Retinal pigment epithelial cell (primary cell): Measurements from ENCODE around the gene OST4.
A peak's percentile ranks its signal among the peaks of the same experiment; 100 is the strongest.

Source experiments
- DNase-seq: peaks from one replicate; pipeline ENCODE4 v3.0.0-alpha.2; 2010; ENCODE audit warnings: low read depth
- H3K4me3 ChIP-seq: 2 replicates; pipeline ENCODE4 v1.5.1; 2011; ENCODE audit warnings: mild to moderate bottlenecking, low read length, control low read depth, moderate library complexity
- CTCF ChIP-seq: conservative IDR thresholded peaks from 2 replicates; pipeline ENCODE4 v1.5.1; 2011; ENCODE audit warnings: low read depth, low read length, control low read depth, inconsistent platforms

OST4 gene

DNA sequence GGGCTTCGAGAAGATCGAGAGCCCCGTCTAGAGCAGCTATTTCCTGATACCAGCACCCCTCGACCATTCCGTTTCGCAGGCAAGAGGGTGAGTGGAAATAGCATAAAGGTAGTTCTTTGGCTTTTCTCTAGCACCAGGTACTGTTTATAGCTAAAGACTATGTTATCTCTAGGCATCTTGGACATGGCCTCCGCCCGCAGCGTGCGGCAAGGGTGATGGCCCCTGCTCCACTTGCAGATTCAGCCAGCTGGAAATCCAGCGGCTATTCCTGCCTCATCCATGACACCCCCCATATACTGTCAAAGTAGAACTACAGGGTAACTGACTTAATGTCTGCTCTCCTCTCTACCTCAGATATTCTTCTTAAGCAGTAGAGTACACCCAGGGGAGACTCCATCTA lies 16.7 kb downstream of the OST4 start:
- TF ChIP-seq CTCF, result no peak
- no peak overlapping the region for H3K4me3 ChIP-seq
- DNase-seq, result no peak

- TF ChIP-seq CTCF, result no peak
- DNase-seq, result no peak
- no peak overlapping the region for H3K4me3 ChIP-seq
Observed at GRCh38 chr2:27053776-27054175, 17.7 kb downstream of the OST4 start.

DNA sequence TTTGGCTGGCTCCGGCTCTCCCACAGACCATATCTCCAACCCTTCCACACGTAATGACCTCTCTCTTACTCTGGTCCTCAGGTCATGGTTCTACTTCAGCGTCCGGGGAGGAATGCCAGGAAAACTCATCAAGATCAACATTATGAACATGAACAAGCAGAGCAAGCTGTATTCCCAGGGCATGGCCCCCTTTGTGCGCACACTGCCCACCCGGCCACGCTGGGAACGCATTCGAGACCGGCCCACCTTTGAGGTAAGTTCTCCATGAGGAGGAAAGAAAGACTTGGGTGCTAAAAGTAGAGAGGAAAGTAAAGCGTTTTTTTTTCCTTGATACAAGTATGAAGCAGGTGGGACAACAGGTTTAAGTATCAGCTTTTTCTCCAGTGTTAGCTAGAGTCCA lies 18.1 kb downstream of the OST4 start:
- DNase-seq, result no peak
- TF ChIP-seq CTCF, result no peak
- H3K4me3 ChIP-seq, result no peak overlapping the region

- peak overlapping the region; percentile 88 for H3K4me3 ChIP-seq
- no peak for DNase-seq
- no peak for TF ChIP-seq CTCF
Observed at GRCh38 chr2:27051902-27052645, 19.4 kb downstream of the OST4 start.

DNA sequence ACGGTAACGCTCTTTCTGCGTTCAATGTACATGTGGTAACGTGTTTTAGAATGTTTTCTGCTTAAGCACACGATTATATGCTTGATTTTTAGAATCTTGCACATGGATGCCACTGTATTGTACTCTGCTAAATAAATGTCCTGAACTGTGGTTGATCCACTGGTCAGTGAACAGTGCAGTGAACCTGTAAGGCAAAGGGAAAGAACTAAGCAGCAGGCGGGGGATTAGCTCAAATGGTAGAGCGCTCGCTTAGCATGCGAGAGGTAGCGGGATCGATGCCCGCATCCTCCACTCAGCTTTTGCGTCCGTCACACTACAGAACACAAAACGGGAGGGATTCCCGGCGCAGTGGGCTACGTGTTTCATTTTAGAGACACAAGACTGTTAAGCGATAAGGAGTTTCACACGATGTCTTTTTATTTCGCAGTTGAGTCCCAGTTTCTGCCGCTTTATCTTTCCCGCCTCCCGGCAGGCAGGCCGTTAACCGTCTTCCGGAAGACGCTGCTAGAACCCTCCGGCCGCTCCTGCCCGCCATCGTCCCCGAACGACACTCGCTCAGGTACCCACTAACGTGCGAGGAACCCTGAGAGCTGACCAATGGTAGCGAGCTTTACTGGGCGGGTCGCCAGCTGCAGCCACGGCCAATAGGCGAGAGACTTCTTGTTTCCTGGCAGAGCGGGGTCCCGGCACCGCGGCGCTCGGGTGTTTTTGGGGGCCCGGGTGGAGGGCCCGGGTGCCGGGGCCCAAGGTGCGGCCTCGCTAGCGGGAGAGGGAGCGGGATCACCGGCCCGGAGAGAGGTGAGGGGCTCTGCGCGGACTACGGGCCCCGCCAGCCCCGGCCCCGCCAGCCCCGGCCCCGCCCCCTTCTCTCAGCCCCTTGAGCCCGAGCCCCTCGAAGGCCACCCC lies 20.2 kb downstream of the OST4 start, which contains the start of gene AGBL5:
Gene AGBL5 (plus strand): TSS at position 673 of the 906 bp plus-strand sequence. CDS start 1,291 bp downstream, outside the sequence.
- peak within 1 kb of the TSS; percentile 88 for H3K4me3 ChIP-seq
- no peak for TF ChIP-seq CTCF
- DNase-seq, result peak; percentile 55

- peak; percentile 16 for TF ChIP-seq CTCF
- peak overlapping the region; percentile 88 for H3K4me3 ChIP-seq
- DNase-seq, result peak; percentile 78
Observed at GRCh38 chr2:27050281-27050995, 21.0 kb downstream of the OST4 start.
